ENCODE results near the gene ADARB2.

Gene ADARB2

GRCh38 chr10:1498746-1499358 lies 238.5 kb downstream of the ADARB2 start (continued):
- no peak for TF ChIP-seq ZNF513 (tag by site-specific recombination; IDR thresholded peaks at IDR 0.05)
- peak; percentile 31; the same call in 1 of the 2 replicates for TF ChIP-seq ZNF707 (tag by site-specific recombination; IDR thresholded peaks at IDR 0.05)
- peak; percentile 26; the same call in 1 of the 2 replicates for TF ChIP-seq ZNF501 (tag by site-specific recombination; IDR thresholded peaks at IDR 0.05)
- peak; percentile 76 for TF ChIP-seq ZSCAN4 (tag by site-specific recombination; IDR thresholded peaks at IDR 0.05)
- TF ChIP-seq REST (tag by site-specific recombination; IDR thresholded peaks at IDR 0.05) = no peak
- no peak for TF ChIP-seq ZNF510 (tag by site-specific recombination; IDR thresholded peaks at IDR 0.05; ENCODE audit: insufficient replicate concordance)
- TF ChIP-seq ZNF449 (tag by site-specific recombination; IDR thresholded peaks at IDR 0.05) = no peak
- TF ChIP-seq ZNF214 (tag by site-specific recombination; IDR thresholded peaks at IDR 0.05; ENCODE audit: borderline replicate concordance) = no peak

GRCh38 chr10:1495915-1496517 lies 241.3 kb downstream of the ADARB2 start:
- Histone ChIP-seq H3K9me3 (ENCODE audit: control insufficient read depth, insufficient read depth, low read depth, low read length) (no peaks in the 10 kb centered on the region), H3K4me1 (ENCODE audit: control insufficient read depth, insufficient read depth, low read length) (no peaks in the 10 kb centered on the region), H3K4me3 (ENCODE audit: low read depth, low read length) (no peak overlapping the region), H3K36me3 (ENCODE audit: control insufficient read depth in 2 of 2, insufficient read depth in 1 of 2, low read length in 2 of 2) (no peaks in the 10 kb centered on the region), H3K27ac (ENCODE audit: extremely low read depth, low read depth, low read length) (no peak overlapping the region)
- POLR2A ChIA-PET = no interaction called here
- CTCF ChIA-PET = no interaction called here
- TF ChIP-seq ATF2 (tag by site-specific recombination; IDR thresholded peaks at IDR 0.05; ENCODE audit: low read depth) = peak; percentile 89
- no peak for TF ChIP-seq ZNF350 (tag by site-specific recombination; IDR thresholded peaks at IDR 0.05)
- peak; percentile 74 for TF ChIP-seq ZNF148 (tag by site-specific recombination; IDR thresholded peaks at IDR 0.05; ENCODE audit: borderline replicate concordance)
- TF ChIP-seq ZNF529 (tag by site-specific recombination; IDR thresholded peaks at IDR 0.05; ENCODE audit: insufficient replicate concordance) = no peak
- no peak for TF ChIP-seq KLF1 (tag by site-specific recombination; IDR thresholded peaks at IDR 0.05)
- no peak for TF ChIP-seq ZNF561 (tag by site-specific recombination; IDR thresholded peaks at IDR 0.05; ENCODE audit: borderline replicate concordance)
- no peak for TF ChIP-seq BCL11A (tag by site-specific recombination; IDR thresholded peaks at IDR 0.05; ENCODE audit: low read depth)
- no peak for TF ChIP-seq ZNF302 (tag by site-specific recombination; IDR thresholded peaks at IDR 0.05; ENCODE audit: low read depth)
- TF ChIP-seq KLF17 (tag by site-specific recombination; IDR thresholded peaks at IDR 0.05) = no peak
- TF ChIP-seq ZNF501 (tag by site-specific recombination; IDR thresholded peaks at IDR 0.05) = no peak
- no peak for TF ChIP-seq SP7 (tag by site-specific recombination; IDR thresholded peaks at IDR 0.05)
- TF ChIP-seq HIC1 (tag by site-specific recombination; IDR thresholded peaks at IDR 0.05) = no peak
